ENCODE data around the gene GPRIN2.
"Not testable (repeated sequence)": the region's sequence is repeated elsewhere in the genome, so short reads cannot be mapped to it uniquely, and the experiment has no call there.

GPRIN2 gene

GRCh38 chr10:46536171-46536570, 20.3 kb downstream of the GPRIN2 start:
- DNase-seq (ENCODE audit: low read depth), result no peak

GRCh38 chr10:46534828-46535524, 21.5 kb downstream of the GPRIN2 start:
- no peak for DNase-seq (ENCODE audit: low read depth)

- DNase-seq (ENCODE audit: low read depth), result not testable (repeated sequence)
Measured at GRCh38 chr10:46532256-46532655, 24.2 kb downstream of the GPRIN2 start.

- no peak for DNase-seq (ENCODE audit: low read depth)
Measured at GRCh38 chr10:46530249-46531186, 25.9 kb downstream of the GPRIN2 start.

GRCh38 chr10:46529742-46530141, 26.7 kb downstream of the GPRIN2 start:
- DNase-seq (ENCODE audit: low read depth), result not testable (repeated sequence)

- DNase-seq (ENCODE audit: low read depth), result no peak
Measured at GRCh38 chr10:46528675-46529615, 27.5 kb downstream of the GPRIN2 start.

- no peak for DNase-seq (ENCODE audit: low read depth)
Measured at GRCh38 chr10:46528171-46528671, 28.2 kb downstream of the GPRIN2 start.

GRCh38 chr10:46527241-46527811, 29.1 kb downstream of the GPRIN2 start:
- DNase-seq (ENCODE audit: low read depth), result no peak

- no peak for DNase-seq (ENCODE audit: low read depth)
Measured at GRCh38 chr10:46526682-46527038, 29.8 kb downstream of the GPRIN2 start.

- DNase-seq (ENCODE audit: low read depth), result no peak
Measured at GRCh38 chr10:46525824-46526681, 30.4 kb downstream of the GPRIN2 start.

- no peak for DNase-seq (ENCODE audit: low read depth)
Measured at GRCh38 chr10:46525177-46525823, 31.2 kb downstream of the GPRIN2 start.

- no peak for DNase-seq (ENCODE audit: low read depth)
Measured at GRCh38 chr10:46524472-46525176, 31.8 kb downstream of the GPRIN2 start.

- DNase-seq (ENCODE audit: low read depth), result no peak
Measured at GRCh38 chr10:46523962-46524471, 32.4 kb downstream of the GPRIN2 start.

- no peak for DNase-seq (ENCODE audit: low read depth)
Measured at GRCh38 chr10:46523119-46523961, 33.1 kb downstream of the GPRIN2 start.

- no peak for DNase-seq (ENCODE audit: low read depth)
Measured at GRCh38 chr10:46522295-46523118, 34.0 kb downstream of the GPRIN2 start.

GRCh38 chr10:46520941-46521340, 35.5 kb downstream of the GPRIN2 start:
- DNase-seq (ENCODE audit: low read depth), result no peak

GRCh38 chr10:46520381-46520780, 36.1 kb downstream of the GPRIN2 start:
- no peak for DNase-seq (ENCODE audit: low read depth)
